SU-DHL-6 (cell line): ENCODE data around the gene APBA2.

ENCODE experiments used
- H2AFZ ChIP-seq: fragments of 200-600 bp; sonication (generic); 2 replicates; pipeline ENCODE4 v1.6.1; 2014; ENCODE audit warnings: low read depth, mild to moderate bottlenecking, moderate library complexity, mixed read lengths, antibody characterized with exemption, low read length; ENCODE audit not compliant: severe bottlenecking
- H3F3A ChIP-seq: fragments of 200-600 bp; shearing (Covaris generic); 2 replicates; pipeline ENCODE4 v1.6.0; 2016; ENCODE audit warnings: antibody characterized with exemption, mild to moderate bottlenecking; ENCODE audit not compliant: insufficient read depth
- H3K27ac ChIP-seq: fragments of 200-600 bp; sonication (generic); 2 replicates; pipeline ENCODE4 v1.5.1; 2016; ENCODE audit warnings: low read depth, mild to moderate bottlenecking, low read length, moderate library complexity, mixed read lengths
- H3K27me3 ChIP-seq: fragments of 200-600 bp; sonication (generic), shearing (Covaris generic); 2 replicates; pipeline ENCODE4 v1.6.0; 2014; ENCODE audit warnings: mild to moderate bottlenecking, low read length
- H3K36me3 ChIP-seq: fragments of 200-600 bp; sonication (generic); 2 replicates; pipeline ENCODE4 v1.6.1; 2014; ENCODE audit warnings: mild to moderate bottlenecking, low read length, mixed read lengths
- H3K4me2 ChIP-seq: fragments of 300-600, 200-600 bp; shearing (Covaris generic), sonication (generic); 2 replicates; pipeline ENCODE4 v1.6.0; 2014; ENCODE audit warnings: low read length, low read depth, mild to moderate bottlenecking; ENCODE audit not compliant: poor library complexity, severe bottlenecking
- H3K4me3 ChIP-seq: fragments of 200-600 bp; sonication (generic); 2 replicates; pipeline ENCODE4 v1.5.1; 2014; ENCODE audit warnings: antibody characterized with exemption, low read length, mild to moderate bottlenecking, mixed read lengths; ENCODE audit not compliant: insufficient read depth, poor library complexity, severe bottlenecking
- H3K79me2 ChIP-seq: fragments of 200-600 bp; sonication (generic); 2 replicates; pipeline ENCODE4 v1.6.1; 2014; ENCODE audit warnings: mild to moderate bottlenecking, low read length, moderate library complexity; ENCODE audit not compliant: insufficient read depth
- H3K9ac ChIP-seq: fragments of 200-600 bp; sonication (generic); 2 replicates; pipeline ENCODE4 v1.7.0; 2014; ENCODE audit warnings: mild to moderate bottlenecking, low read length
- H3K9me2 ChIP-seq: fragments of 200-600 bp; sonication (generic); replicated peaks from 2 replicates; pipeline ENCODE4 v1.6.1; 2014; ENCODE audit warnings: low read length; ENCODE audit not compliant: insufficient read depth
- H3K9me3 ChIP-seq: fragments of 200-600 bp; sonication (generic); 2 replicates; pipeline ENCODE4 v1.6.1; 2014; ENCODE audit warnings: low read length, mixed read lengths; ENCODE audit not compliant: insufficient read depth
- H4K20me1 ChIP-seq: fragments of 200-600 bp; sonication (generic); 2 replicates; pipeline ENCODE4 v1.6.1; 2014; ENCODE audit warnings: low read depth, mild to moderate bottlenecking, antibody characterized with exemption, low read length, moderate library complexity, mixed read lengths
- EZH2phosphoT487 ChIP-seq: fragments of 200-600 bp; sonication (generic), shearing (Covaris generic); conservative IDR thresholded peaks from 2 replicates; pipeline ENCODE4 v1.6.1; 2018; ENCODE audit warnings: mild to moderate bottlenecking, antibody characterized with exemption, low read length, moderate library complexity, mixed read lengths
- TF ChIP-seq, protein P1 (sequence below): fragments of 200-600 bp; sonication (generic); IDR thresholded peaks from one replicate; pipeline ENCODE4 v1.5.1; 2017; ENCODE audit warnings: antibody characterized with exemption, mild to moderate bottlenecking, low read length, moderate library complexity; ENCODE audit not compliant: insufficient read depth, poor library complexity, severe bottlenecking

APBA2 gene

DNA sequence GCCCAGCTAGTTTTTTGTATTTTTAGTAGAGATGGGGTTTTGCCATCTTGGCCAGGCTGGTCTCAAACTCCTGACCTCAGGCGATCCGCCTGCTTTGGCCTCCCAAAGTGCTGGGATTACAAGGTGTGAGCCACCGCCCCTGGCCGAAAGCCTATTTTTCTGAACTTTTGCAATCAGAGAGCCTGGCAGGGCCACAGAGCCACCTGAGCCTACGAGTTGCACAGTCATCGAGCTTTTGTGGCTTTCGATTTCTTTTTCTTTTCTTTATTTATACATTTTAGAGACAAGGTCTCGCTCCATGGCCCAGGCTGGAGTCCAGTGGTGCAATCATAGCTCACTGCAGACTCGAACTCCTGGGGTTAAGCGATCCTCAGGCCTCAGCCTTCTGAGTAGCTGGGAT lies 243.4 kb downstream of the APBA2 start:
- TF ChIP-seq, protein P1, sequence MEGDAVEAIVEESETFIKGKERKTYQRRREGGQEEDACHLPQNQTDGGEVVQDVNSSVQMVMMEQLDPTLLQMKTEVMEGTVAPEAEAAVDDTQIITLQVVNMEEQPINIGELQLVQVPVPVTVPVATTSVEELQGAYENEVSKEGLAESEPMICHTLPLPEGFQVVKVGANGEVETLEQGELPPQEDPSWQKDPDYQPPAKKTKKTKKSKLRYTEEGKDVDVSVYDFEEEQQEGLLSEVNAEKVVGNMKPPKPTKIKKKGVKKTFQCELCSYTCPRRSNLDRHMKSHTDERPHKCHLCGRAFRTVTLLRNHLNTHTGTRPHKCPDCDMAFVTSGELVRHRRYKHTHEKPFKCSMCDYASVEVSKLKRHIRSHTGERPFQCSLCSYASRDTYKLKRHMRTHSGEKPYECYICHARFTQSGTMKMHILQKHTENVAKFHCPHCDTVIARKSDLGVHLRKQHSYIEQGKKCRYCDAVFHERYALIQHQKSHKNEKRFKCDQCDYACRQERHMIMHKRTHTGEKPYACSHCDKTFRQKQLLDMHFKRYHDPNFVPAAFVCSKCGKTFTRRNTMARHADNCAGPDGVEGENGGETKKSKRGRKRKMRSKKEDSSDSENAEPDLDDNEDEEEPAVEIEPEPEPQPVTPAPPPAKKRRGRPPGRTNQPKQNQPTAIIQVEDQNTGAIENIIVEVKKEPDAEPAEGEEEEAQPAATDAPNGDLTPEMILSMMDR, result no peak
- Histone ChIP-seq H3K27ac (no peak overlapping the region), H3K79me2 (no peaks in the 10 kb centered on the region)

DNA sequence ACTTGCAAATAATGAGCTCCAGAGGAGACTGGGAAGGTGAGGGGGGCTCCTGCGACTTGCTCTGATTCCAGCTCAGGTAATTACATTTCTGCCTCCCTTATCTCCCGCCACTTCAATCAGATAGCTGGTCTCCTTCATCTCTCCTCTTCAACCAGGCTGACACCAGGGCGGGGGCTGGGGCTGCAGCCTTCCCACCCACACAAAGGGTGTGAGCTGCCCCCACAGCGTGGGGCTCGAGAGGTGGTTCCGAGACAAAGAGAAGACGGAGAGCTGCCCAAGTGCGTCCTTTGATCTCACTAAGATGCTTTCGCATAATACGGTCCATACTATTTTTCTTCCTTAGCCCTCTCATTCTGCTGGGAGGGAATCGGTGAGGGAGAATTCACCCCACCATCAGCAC lies 244.2 kb downstream of the APBA2 start:
- H3K9ac ChIP-seq, result no peak overlapping the region
- no peak overlapping the region for H3K4me2 ChIP-seq
- H3K27me3 ChIP-seq, result no peaks in the 10 kb centered on the region
- H3K27ac ChIP-seq, result no peak overlapping the region
- H3K36me3 ChIP-seq, result no peaks in the 10 kb centered on the region
- H2AFZ ChIP-seq, result no peak overlapping the region
- no peaks in the 10 kb centered on the region for H3K9me3 ChIP-seq
- H3K4me3 ChIP-seq, result no peak overlapping the region
- no peaks in the 10 kb centered on the region for H3K9me2 ChIP-seq
- H4K20me1 ChIP-seq, result no peaks in the 10 kb centered on the region
- no peaks in the 10 kb centered on the region for H3F3A ChIP-seq
- TF ChIP-seq, protein P1, result no peak
- no peak for TF ChIP-seq EZH2phosphoT487
- H3K79me2 ChIP-seq, result no peaks in the 10 kb centered on the region

More for the DNA sequence above, 243.4 kb downstream of the APBA2 start:
- no peak overlapping the region for H3K4me2 ChIP-seq
- no peak overlapping the region for H3K4me3 ChIP-seq
- no peaks in the 10 kb centered on the region for H3F3A ChIP-seq
- H3K9me2 ChIP-seq, result no peaks in the 10 kb centered on the region
- H4K20me1 ChIP-seq, result no peaks in the 10 kb centered on the region
- no peaks in the 10 kb centered on the region for H3K36me3 ChIP-seq
- H3K9ac ChIP-seq, result no peak overlapping the region
- H3K27me3 ChIP-seq, result no peaks in the 10 kb centered on the region
- no peaks in the 10 kb centered on the region for H3K9me3 ChIP-seq
- H2AFZ ChIP-seq, result no peak overlapping the region

DNA sequence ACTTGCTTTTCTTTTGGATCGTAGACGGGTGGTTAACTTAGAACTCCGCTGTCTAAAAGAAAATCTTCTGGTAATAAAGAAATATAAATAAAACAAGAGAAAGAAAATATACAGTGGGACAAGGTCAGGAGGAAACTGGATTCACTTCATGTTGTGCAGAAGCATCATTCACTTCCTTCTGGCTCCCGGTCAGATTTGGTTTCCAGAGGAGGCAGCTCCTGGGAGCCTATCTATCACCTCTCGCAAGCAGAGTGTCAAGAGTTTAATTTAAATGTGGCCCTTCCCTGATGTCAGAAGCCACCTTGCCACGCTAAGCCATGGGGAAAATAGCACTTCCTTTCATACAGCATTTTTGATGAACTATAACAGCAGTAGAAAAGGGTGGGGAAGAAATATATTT lies 244.7 kb downstream of the APBA2 start:
- no peaks in the 10 kb centered on the region for H3K36me3 ChIP-seq
- H3K9me2 ChIP-seq, result no peaks in the 10 kb centered on the region
- no peaks in the 10 kb centered on the region for H3K9me3 ChIP-seq
- H3K4me2 ChIP-seq, result no peak overlapping the region
- H3F3A ChIP-seq, result no peaks in the 10 kb centered on the region
- no peak overlapping the region for H3K4me3 ChIP-seq
- H4K20me1 ChIP-seq, result no peaks in the 10 kb centered on the region
- no peak overlapping the region for H3K27ac ChIP-seq
- H3K27me3 ChIP-seq, result no peaks in the 10 kb centered on the region
- no peaks in the 10 kb centered on the region for H3K79me2 ChIP-seq
- H2AFZ ChIP-seq, result no peak overlapping the region
- H3K9ac ChIP-seq, result no peak overlapping the region
- TF ChIP-seq, protein P1, result no peak
- TF ChIP-seq EZH2phosphoT487, result no peak
